PFSK-1 (cell line): ENCODE results near the gene UGT1A1.

Experiments
- FOXP2 ChIP-seq: optimal IDR thresholded peaks from 2 replicates; pipeline ENCODE3; 2011; ENCODE audit warnings: borderline replicate concordance, control low read depth, inconsistent platforms; ENCODE audit not compliant: insufficient read depth; ENCODE audit errors: extremely low read length, extremely low read depth
- POLR2AphosphoS5 ChIP-seq: IDR thresholded peaks from 2 replicates; pipeline ENCODE4 v1.6.1; 2012; ENCODE audit warnings: low read depth, mild to moderate bottlenecking, control low read depth, low read length, moderate library complexity
- REST ChIP-seq, 2 experiments: IDR thresholded peaks; 2 replicates each; pipeline versions ENCODE4 v1.6.1 to v1.8.0; 2011 to 2012; ENCODE audit warnings: low read depth in 2 of 2, low read length in 2 of 2, control low read depth in 1 of 2, inconsistent platforms in 1 of 2, mild to moderate bottlenecking in 1 of 2, moderate library complexity in 1 of 2; ENCODE audit not compliant: insufficient read depth in 1 of 2
- SIN3A ChIP-seq: IDR thresholded peaks from 2 replicates; pipeline ENCODE4 v1.6.1; 2012; ENCODE audit warnings: mild to moderate bottlenecking, low read length, moderate library complexity, borderline replicate concordance; ENCODE audit not compliant: insufficient read depth
- TAF1 ChIP-seq: IDR thresholded peaks from 2 replicates; pipeline ENCODE4 v1.6.1; 2012; ENCODE audit warnings: low read length, control low read depth, borderline replicate concordance; ENCODE audit not compliant: insufficient read depth

UGT1A1 gene

GRCh38 chr2:233758849-233759248 lies 1.2 kb upstream of the UGT1A1 start:
- TF ChIP-seq POLR2AphosphoS5, result no peak

- no peak for TF ChIP-seq REST (IDR thresholded peaks at IDR 0.05; ENCODE audit: insufficient read depth in 1 of 2, low read depth in 2 of 2, low read length in 2 of 2)
- no peak for TF ChIP-seq POLR2AphosphoS5
- TF ChIP-seq TAF1, result no peak
- no peak for TF ChIP-seq SIN3A
- no peak for TF ChIP-seq FOXP2
Measured at GRCh38 chr2:233761040-233761769, 1.1 kb downstream of the UGT1A1 start.

- TF ChIP-seq FOXP2 (no peak), REST (IDR thresholded peaks at IDR 0.05; ENCODE audit: insufficient read depth in 1 of 2, low read depth in 2 of 2, low read length in 2 of 2) (no peak), TAF1 (no peak), POLR2AphosphoS5 (no peak), SIN3A (no peak)
Measured at GRCh38 chr2:233764264-233764663, 4.2 kb downstream of the UGT1A1 start.

GRCh38 chr2:233764761-233765160 lies 4.7 kb downstream of the UGT1A1 start:
- TF ChIP-seq FOXP2 (no peak), POLR2AphosphoS5 (no peak), TAF1 (no peak), SIN3A (no peak), REST (IDR thresholded peaks at IDR 0.05; ENCODE audit: insufficient read depth in 1 of 2, low read depth in 2 of 2, low read length in 2 of 2) (no peak)

GRCh38 chr2:233766416-233766815 lies 6.3 kb downstream of the UGT1A1 start:
- TF ChIP-seq SIN3A (no peak), REST (IDR thresholded peaks at IDR 0.05; ENCODE audit: insufficient read depth in 1 of 2, low read depth in 2 of 2, low read length in 2 of 2) (no peak), POLR2AphosphoS5 (no peak), FOXP2 (no peak), TAF1 (no peak)
